ENCODE measurements around the gene TAX1BP1.
A peak's percentile ranks its signal among the peaks of the same experiment; 100 is the strongest.
"Not testable (repeated sequence)": the region's sequence is repeated elsewhere in the genome, so short reads cannot be mapped to it uniquely, and the experiment has no call there.

The TAX1BP1 gene

GRCh38 chr7:27856703-27857485 is 116.9 kb downstream of the TAX1BP1 start:
- not testable (repeated sequence) for H3K4me1 ChIP-seq (ENCODE audit: control insufficient read depth in 5 of 5, insufficient read depth in 5 of 5, low read length in 5 of 5); H3K36me3 ChIP-seq (ENCODE audit: control insufficient read depth in 5 of 5, insufficient read depth in 5 of 5, low read length in 5 of 5); H3K9me3 ChIP-seq (ENCODE audit: control insufficient read depth in 5 of 5, low read length in 5 of 5); H3K4me3 ChIP-seq (ENCODE audit: low read depth in 1 of 5, low read length in 5 of 5); H3K27ac ChIP-seq (ENCODE audit: low read depth, low read length); H3K27me3 ChIP-seq (ENCODE audit: control insufficient read depth in 5 of 5, insufficient read depth in 4 of 5, low read length in 5 of 5); H3K9ac ChIP-seq (ENCODE audit: low read length in 5 of 5)

GRCh38 chr7:27860800-27861199 is 120.8 kb downstream of the TAX1BP1 start:
- Histone ChIP-seq H3K9ac (ENCODE audit: low read length in 5 of 5) (no peak overlapping the region), H3K9me3 (ENCODE audit: control insufficient read depth in 5 of 5, low read length in 5 of 5) (no peaks in the 10 kb centered on the region), H3K4me3 (ENCODE audit: low read depth in 1 of 5, low read length in 5 of 5) (no peak overlapping the region), H3K36me3 (ENCODE audit: control insufficient read depth in 5 of 5, insufficient read depth in 5 of 5, low read length in 5 of 5) (peaks cover 0 to 4% (median 0%) of the 10 kb centered on the region in 5 donors), H3K27ac (ENCODE audit: low read depth, low read length) (no peak overlapping the region), H3K27me3 (ENCODE audit: control insufficient read depth in 5 of 5, insufficient read depth in 4 of 5, low read length in 5 of 5) (no peaks in the 10 kb centered on the region), H3K4me1 (ENCODE audit: control insufficient read depth in 5 of 5, insufficient read depth in 5 of 5, low read length in 5 of 5) (no peaks in the 10 kb centered on the region)

GRCh38 chr7:27861747-27862146 is 121.8 kb downstream of the TAX1BP1 start:
- Histone ChIP-seq H3K4me3 (ENCODE audit: low read depth in 1 of 5, low read length in 5 of 5) (no peak overlapping the region), H3K9me3 (ENCODE audit: control insufficient read depth in 5 of 5, low read length in 5 of 5) (no peaks in the 10 kb centered on the region), H3K27ac (ENCODE audit: low read depth, low read length) (no peak overlapping the region), H3K9ac (ENCODE audit: low read length in 5 of 5) (no peak overlapping the region), H3K36me3 (ENCODE audit: control insufficient read depth in 5 of 5, insufficient read depth in 5 of 5, low read length in 5 of 5) (peaks cover 0 to 4% (median 0%) of the 10 kb centered on the region in 5 donors), H3K27me3 (ENCODE audit: control insufficient read depth in 5 of 5, insufficient read depth in 4 of 5, low read length in 5 of 5) (no peaks in the 10 kb centered on the region), H3K4me1 (ENCODE audit: control insufficient read depth in 5 of 5, insufficient read depth in 5 of 5, low read length in 5 of 5) (no peaks in the 10 kb centered on the region)

GRCh38 chr7:27863880-27864279 is 123.9 kb downstream of the TAX1BP1 start:
- H3K36me3 ChIP-seq (ENCODE audit: control insufficient read depth in 5 of 5, insufficient read depth in 5 of 5, low read length in 5 of 5) = peaks cover 0 to 8% (median 0%) of the 10 kb centered on the region in 5 donors
- H3K9ac ChIP-seq (ENCODE audit: low read length in 5 of 5) = no peak overlapping the region

GRCh38 chr7:27866256-27866655 is 126.3 kb downstream of the TAX1BP1 start:
- H3K4me1 ChIP-seq (ENCODE audit: control insufficient read depth in 5 of 5, insufficient read depth in 5 of 5, low read length in 5 of 5) = no peaks in the 10 kb centered on the region
- H3K4me3 ChIP-seq (ENCODE audit: low read depth in 1 of 5, low read length in 5 of 5) = no peak overlapping the region
- no peaks in the 10 kb centered on the region for H3K9me3 ChIP-seq (ENCODE audit: control insufficient read depth in 5 of 5, low read length in 5 of 5)
- H3K9ac ChIP-seq (ENCODE audit: low read length in 5 of 5) = no peak overlapping the region
- no peaks in the 10 kb centered on the region for H3K27me3 ChIP-seq (ENCODE audit: control insufficient read depth in 5 of 5, insufficient read depth in 4 of 5, low read length in 5 of 5)
- peaks cover 0 to 8% (median 0%) of the 10 kb centered on the region in 5 donors for H3K36me3 ChIP-seq (ENCODE audit: control insufficient read depth in 5 of 5, insufficient read depth in 5 of 5, low read length in 5 of 5)
- no peak overlapping the region for H3K27ac ChIP-seq (ENCODE audit: low read depth, low read length)

More at GRCh38 chr7:27863880-27864279, 123.9 kb downstream of the TAX1BP1 start:
- Histone ChIP-seq H3K27ac (ENCODE audit: low read depth, low read length) (no peak overlapping the region), H3K9me3 (ENCODE audit: control insufficient read depth in 5 of 5, low read length in 5 of 5) (no peaks in the 10 kb centered on the region), H3K27me3 (ENCODE audit: control insufficient read depth in 5 of 5, insufficient read depth in 4 of 5, low read length in 5 of 5) (no peaks in the 10 kb centered on the region), H3K4me3 (ENCODE audit: low read depth in 1 of 5, low read length in 5 of 5) (no peak overlapping the region), H3K4me1 (ENCODE audit: control insufficient read depth in 5 of 5, insufficient read depth in 5 of 5, low read length in 5 of 5) (no peaks in the 10 kb centered on the region)

GRCh38 chr7:27866828-27867672 is 127.1 kb downstream of the TAX1BP1 start:
- H3K4me3 ChIP-seq (ENCODE audit: low read depth in 1 of 5, low read length in 5 of 5) = no peak overlapping the region
- H3K9me3 ChIP-seq (ENCODE audit: control insufficient read depth in 5 of 5, low read length in 5 of 5) = no peaks in the 10 kb centered on the region
- no peaks in the 10 kb centered on the region for H3K27me3 ChIP-seq (ENCODE audit: control insufficient read depth in 5 of 5, insufficient read depth in 4 of 5, low read length in 5 of 5)
- peaks cover 0 to 8% (median 0%) of the 10 kb centered on the region in 5 donors for H3K36me3 ChIP-seq (ENCODE audit: control insufficient read depth in 5 of 5, insufficient read depth in 5 of 5, low read length in 5 of 5)
- H3K9ac ChIP-seq (ENCODE audit: low read length in 5 of 5) = no peak overlapping the region
- H3K27ac ChIP-seq (ENCODE audit: low read depth, low read length) = no peak overlapping the region
- H3K4me1 ChIP-seq (ENCODE audit: control insufficient read depth in 5 of 5, insufficient read depth in 5 of 5, low read length in 5 of 5) = peaks cover 0 to 4% (median 0%) of the 10 kb centered on the region in 5 donors

GRCh38 chr7:27868131-27868550 is 128.2 kb downstream of the TAX1BP1 start:
- no peaks in the 10 kb centered on the region for H3K9me3 ChIP-seq (ENCODE audit: control insufficient read depth in 5 of 5, low read length in 5 of 5)
- H3K36me3 ChIP-seq (ENCODE audit: control insufficient read depth in 5 of 5, insufficient read depth in 5 of 5, low read length in 5 of 5) = peaks cover 0 to 8% (median 0%) of the 10 kb centered on the region in 5 donors
- H3K4me3 ChIP-seq (ENCODE audit: low read depth in 1 of 5, low read length in 5 of 5) = no peak overlapping the region
- H3K4me1 ChIP-seq (ENCODE audit: control insufficient read depth in 5 of 5, insufficient read depth in 5 of 5, low read length in 5 of 5) = peaks cover 0 to 15% (median 9%) of the 10 kb centered on the region in 5 donors
- H3K27me3 ChIP-seq (ENCODE audit: control insufficient read depth in 5 of 5, insufficient read depth in 4 of 5, low read length in 5 of 5) = no peaks in the 10 kb centered on the region
- H3K27ac ChIP-seq (ENCODE audit: low read depth, low read length) = no peak overlapping the region
- H3K9ac ChIP-seq (ENCODE audit: low read length in 5 of 5) = no peak overlapping the region

GRCh38 chr7:27869056-27869455 is 129.1 kb downstream of the TAX1BP1 start:
- Histone ChIP-seq H3K4me1 (ENCODE audit: control insufficient read depth in 5 of 5, insufficient read depth in 5 of 5, low read length in 5 of 5) (peaks cover 3 to 24% (median 18%) of the 10 kb centered on the region in 5 donors), H3K36me3 (ENCODE audit: control insufficient read depth in 5 of 5, insufficient read depth in 5 of 5, low read length in 5 of 5) (peaks cover 0 to 4% (median 0%) of the 10 kb centered on the region in 5 donors), H3K9me3 (ENCODE audit: control insufficient read depth in 5 of 5, low read length in 5 of 5) (no peaks in the 10 kb centered on the region), H3K4me3 (ENCODE audit: low read depth in 1 of 5, low read length in 5 of 5) (no peak overlapping the region), H3K9ac (ENCODE audit: low read length in 5 of 5) (no peak overlapping the region), H3K27ac (ENCODE audit: low read depth, low read length) (no peak overlapping the region), H3K27me3 (ENCODE audit: control insufficient read depth in 5 of 5, insufficient read depth in 4 of 5, low read length in 5 of 5) (no peaks in the 10 kb centered on the region)

GRCh38 chr7:27870595-27870994 is 130.6 kb downstream of the TAX1BP1 start:
- H3K27me3 ChIP-seq (ENCODE audit: control insufficient read depth in 5 of 5, insufficient read depth in 4 of 5, low read length in 5 of 5) = no peaks in the 10 kb centered on the region
- H3K27ac ChIP-seq (ENCODE audit: low read depth, low read length) = no peak overlapping the region
- no peaks in the 10 kb centered on the region for H3K9me3 ChIP-seq (ENCODE audit: control insufficient read depth in 5 of 5, low read length in 5 of 5)
- H3K9ac ChIP-seq (ENCODE audit: low read length in 5 of 5) = no peak overlapping the region
- peaks cover 6 to 36% (median 25%) of the 10 kb centered on the region in 5 donors for H3K4me1 ChIP-seq (ENCODE audit: control insufficient read depth in 5 of 5, insufficient read depth in 5 of 5, low read length in 5 of 5)
- peaks cover 0 to 4% (median 0%) of the 10 kb centered on the region in 5 donors for H3K36me3 ChIP-seq (ENCODE audit: control insufficient read depth in 5 of 5, insufficient read depth in 5 of 5, low read length in 5 of 5)
- H3K4me3 ChIP-seq (ENCODE audit: low read depth in 1 of 5, low read length in 5 of 5) = peak overlapping the region in 1 of 5 donors; percentile 1

- no peak overlapping the region for H3K27ac ChIP-seq (ENCODE audit: low read depth, low read length)
- peaks cover 0 to 4% (median 0%) of the 10 kb centered on the region in 5 donors for H3K36me3 ChIP-seq (ENCODE audit: control insufficient read depth in 5 of 5, insufficient read depth in 5 of 5, low read length in 5 of 5)
- no peaks in the 10 kb centered on the region for H3K9me3 ChIP-seq (ENCODE audit: control insufficient read depth in 5 of 5, low read length in 5 of 5)
- no peak overlapping the region for H3K9ac ChIP-seq (ENCODE audit: low read length in 5 of 5)
- H3K4me3 ChIP-seq (ENCODE audit: low read depth in 1 of 5, low read length in 5 of 5) = no peak overlapping the region
- H3K4me1 ChIP-seq (ENCODE audit: control insufficient read depth in 5 of 5, insufficient read depth in 5 of 5, low read length in 5 of 5) = peaks cover 6 to 36% (median 25%) of the 10 kb centered on the region in 5 donors
- no peaks in the 10 kb centered on the region for H3K27me3 ChIP-seq (ENCODE audit: control insufficient read depth in 5 of 5, insufficient read depth in 4 of 5, low read length in 5 of 5)
Observed at GRCh38 chr7:27871086-27871485, 131.1 kb downstream of the TAX1BP1 start.

Data from subcutaneous abdominal adipose tissue (tissue), 5 donors.